HG03439 (cell line): ENCODE data around the gene INTS4.
"Not testable (repeated sequence)": the region's sequence is repeated elsewhere in the genome, so short reads cannot be mapped to it uniquely, and the experiment has no call there.

Source experiments
- ATAC-seq: cut with Tn5 transposase; IDR thresholded peaks from one replicate; pipeline ENCODE4 v1.9.1; 2021; ENCODE audit warnings: mild to moderate bottlenecking, moderate library complexity; ENCODE audit not compliant: unreplicated experiment

INTS4 gene

GRCh38 chr11:77966338-77966737 lies 28.1 kb downstream of the INTS4 start:
- no peak for ATAC-seq

- no peak for ATAC-seq
Observed at GRCh38 chr11:77959434-77959833, 35.0 kb downstream of the INTS4 start.

- ATAC-seq, result not testable (repeated sequence)
Observed at GRCh38 chr11:77958583-77959177, 35.8 kb downstream of the INTS4 start.

- ATAC-seq, result not testable (repeated sequence)
Observed at GRCh38 chr11:77943296-77943695, 51.2 kb downstream of the INTS4 start.

GRCh38 chr11:77942465-77942864 lies 52.0 kb downstream of the INTS4 start:
- not testable (repeated sequence) for ATAC-seq

GRCh38 chr11:77933596-77933995 lies 60.9 kb downstream of the INTS4 start:
- ATAC-seq, result not testable (repeated sequence)

- ATAC-seq, result not testable (repeated sequence)
Observed at GRCh38 chr11:77930334-77931208, 63.9 kb downstream of the INTS4 start.

- not testable (repeated sequence) for ATAC-seq
Observed at GRCh38 chr11:77917713-77918112, 76.8 kb downstream of the INTS4 start.

- not testable (repeated sequence) for ATAC-seq
Observed at GRCh38 chr11:77914307-77914791, 80.1 kb downstream of the INTS4 start.

- ATAC-seq, result not testable (repeated sequence)
Observed at GRCh38 chr11:77913608-77914306, 80.7 kb downstream of the INTS4 start.

- not testable (repeated sequence) for ATAC-seq
Observed at GRCh38 chr11:77910828-77911227, 83.6 kb downstream of the INTS4 start.

- no peak for ATAC-seq
Observed at GRCh38 chr11:77909277-77909676, 85.2 kb downstream of the INTS4 start.

GRCh38 chr11:77908835-77909234 lies 85.6 kb downstream of the INTS4 start:
- ATAC-seq, result no peak

GRCh38 chr11:77894949-77895348 lies 99.5 kb downstream of the INTS4 start:
- not testable (repeated sequence) for ATAC-seq

- not testable (repeated sequence) for ATAC-seq
Observed at GRCh38 chr11:77891703-77892102, 102.8 kb downstream of the INTS4 start.

GRCh38 chr11:77891256-77891655 lies 103.2 kb downstream of the INTS4 start:
- not testable (repeated sequence) for ATAC-seq

GRCh38 chr11:77890619-77891056 lies 103.8 kb downstream of the INTS4 start:
- not testable (repeated sequence) for ATAC-seq

GRCh38 chr11:77890100-77890614 lies 104.3 kb downstream of the INTS4 start:
- not testable (repeated sequence) for ATAC-seq

- not testable (repeated sequence) for ATAC-seq
Observed at GRCh38 chr11:77889045-77889444, 105.4 kb downstream of the INTS4 start.

- no peak for ATAC-seq
Observed at GRCh38 chr11:77886401-77886800, 108.1 kb downstream of the INTS4 start.

- no peak for ATAC-seq
Observed at GRCh38 chr11:77884829-77885190, 109.7 kb downstream of the INTS4 start.
